Heart left ventricle (tissue), 16 donors: ENCODE results near the gene WBP2NL. TPM values are rescaled to one million over a fixed set of nuclear protein-coding genes. Genes with fewer than 3 reads are reported as not detected.

Source experiments
- ATAC-seq, 4 donors: fragments of 200-7000 bp; cut with Tn5 transposase; one replicate each; pipeline ENCODE4 v1.9.1; 2020 to 2022; ENCODE audit warnings: moderate library complexity in 4 of 4, mild to moderate bottlenecking in 3 of 4, moderate number of reproducible peaks in 1 of 4
- DNase-seq, 5 donors: peaks; one replicate each; pipeline ENCODE4 v3.0.0-alpha.2; 2020
- H3K27ac ChIP-seq, 12 donors: fragments of 200-600 bp; sonication (generic) in 4 of 12; one replicate each; pipeline versions ENCODE4 v1.5.0 to v1.8.0; 2016 to 2022; ENCODE audit warnings: mild to moderate bottlenecking in 2 of 12
- H3K27me3 ChIP-seq, 9 donors: fragments of 200-600 bp; sonication (generic) in 2 of 9; one replicate each; pipeline versions ENCODE4 v1.5.1 to v1.8.0; 2016 to 2022; ENCODE audit warnings: mild to moderate bottlenecking in 3 of 9
- H3K36me3 ChIP-seq, 9 donors: fragments of 200-600 bp; sonication (generic) in 2 of 9; one replicate each; pipeline versions ENCODE4 v1.5.0 to v1.8.0; 2018 to 2022; ENCODE audit warnings: mild to moderate bottlenecking in 2 of 9
- H3K4me1 ChIP-seq, 12 donors: fragments of 200-600 bp; sonication (generic) in 4 of 12; one replicate each; pipeline versions ENCODE4 v1.5.0 to v1.8.0; 2016 to 2022; ENCODE audit warnings: mild to moderate bottlenecking in 3 of 12
- H3K4me3 ChIP-seq, 12 donors: fragments of 200-600 bp; sonication (generic) in 4 of 12; one replicate each; pipeline versions ENCODE4 v1.5.0 to v1.8.0; 2017 to 2022; ENCODE audit warnings: mild to moderate bottlenecking in 9 of 12, moderate library complexity in 4 of 12
- H3K9me3 ChIP-seq, 12 donors: fragments of 200-600 bp; sonication (generic) in 4 of 12; one replicate each; pipeline versions ENCODE4 v1.5.0 to v1.8.0; 2016 to 2022; ENCODE audit warnings: mild to moderate bottlenecking in 1 of 12
- POLR2A ChIP-seq, 2 donors: fragments of 450-650 bp; IDR thresholded peaks; one replicate each; pipeline ENCODE4 v1.6.1; 2017; ENCODE audit warnings: antibody characterized with exemption in 2 of 2, mild to moderate bottlenecking in 2 of 2, moderate library complexity in 2 of 2
- whole genome bisulfite sequencing, 4 donors: extraction: QIAGEN DNeasy Blood & Tissue Kit in 2 of 4; methylation state at CpG; one replicate each; pipeline versions ENCODE4 v1.1.5 to v1.1.7; 2013 to 2018; 5-methylcytosine and 5-hydroxymethylcytosine counted together
- intact Hi-C, 10 donors: fragments of 100-400 bp; cut with DNase I; formaldehyde crosslinking; loops; one replicate each; pipeline versions ENCODE4 v1.11.1 to v1.14.2; 2022
- polyA plus RNA-seq, 2 donors: library from polyadenylated mRNA; stranded (reverse); fragments of 200-250 nt; gene quantifications; one replicate each; pipeline ENCODE4 v1.2.3, GENCODE V29; 2013
- total RNA-seq, 9 donors: library from RNA; depleted of rRNA in 2 of 9; stranded (reverse); fragments of >200 nt in 2 of 9; fragmentation: NEBNext Ultra II Directional in 3 of 9; extraction: Animal tissue kit (Norgen Biotek cat#: 25700) in 3 of 9; gene quantifications; one replicate each; pipeline versions ENCODE4 v1.1.0 to v1.2.4, GENCODE V29; 2016 to 2023
- TF ChIP-seq, protein P1 (sequence below), 12 donors: fragments of 200-600 bp; sonication (generic) in 4 of 12; IDR thresholded peaks; one replicate each; pipeline versions ENCODE4 v1.5.0 to v1.8.0; 2018 to 2022; ENCODE audit warnings: antibody characterized with exemption in 12 of 12, mild to moderate bottlenecking in 5 of 12
- donor health status: ischemic (EF 13 %, LVEDD 7.1; RV severe dilation, severe dysfunction).
- donor health status: healthy with polysubstance abuse.
- donor health status: DM: no; HTN: yes; CAD: no.
- donor health status: DM: no; HTN: no; CAD: no.
- donor health status: ischemic (EF 25% LVEDD 6.9; RV normal size, moderate dysfunction).
- donor health status: ischemic (EF 25% LVEDD 5.7; RV mildly dilated, moderate dysfunction).
- donor health status: healthy.
- donor health status: DM: yes; HTN: yes; CAD: no.
- donor health status: ischemic (EF 35%, LVEDD 5.7; RV mildly dilated, moderate dysfunction).
- donor health status: nonischemic (EF 11% LVEDD 7.7; RV severe dilation, severe dysfunction).
- donor health status: DM: yes; HTN: yes; CAD: no.
- donor health status: PGD.
- donor health status: ischemic (EF 29% LVEDD 5.4; RV normal size, mild dysfunction).
- donor health status: nonischemic (EF 23%, LVEDD 6.1; RV moderate dilation, normal function).

The WBP2NL gene
- total and polyA plus RNA-seq, 11 donors, result 0.11 to 1.1 (median 0.38) TPM; not detected in 1

DNA sequence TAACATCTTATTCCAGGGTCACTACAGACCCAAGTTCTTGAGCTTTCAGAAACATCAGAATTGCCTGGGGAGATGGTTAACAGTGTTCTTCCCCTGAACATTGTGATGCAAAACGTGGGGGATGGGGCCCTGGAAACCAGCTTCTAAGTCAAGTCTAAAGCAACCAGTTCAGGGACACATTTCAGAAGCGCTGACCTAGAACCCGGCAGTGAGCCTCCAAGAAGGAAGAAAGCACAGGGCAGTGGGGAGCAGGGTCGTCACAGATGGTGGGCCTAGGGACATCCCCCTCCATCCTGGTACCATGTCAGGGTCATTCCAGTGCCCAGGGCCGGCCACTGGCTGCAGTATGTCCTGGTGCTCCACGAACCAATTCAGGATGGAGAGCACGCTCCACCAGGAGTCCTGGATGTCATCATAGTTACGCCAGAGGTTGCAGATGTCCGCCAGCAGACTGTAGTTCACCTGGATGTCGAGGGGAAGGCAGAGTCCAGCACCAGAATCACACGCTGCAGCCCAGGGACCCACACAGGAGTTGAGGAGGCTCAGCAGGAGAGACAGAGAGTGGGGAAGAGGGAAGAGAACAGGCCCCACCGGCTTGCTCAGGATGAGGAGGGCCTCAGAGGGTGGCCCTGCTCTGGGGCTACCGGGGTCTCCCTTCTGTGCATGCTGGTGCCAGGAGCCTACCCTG is 67.0 kb downstream of the WBP2NL start:
- WGBS, 4 donors, result 83 to 92% (median 88%) methylated on average over 12 to 13 of the region's 13 CpGs
- Histone ChIP-seq H3K4me3 (no peak overlapping the region), H3K4me1 (peaks cover 0 to 19% (median 7%) of the 10 kb centered on the region in 12 donors), H3K9me3 (no peaks in the 10 kb centered on the region), H3K27ac (no peak overlapping the region), H3K36me3 (peaks cover 0 to 82% (median 50%) of the 10 kb centered on the region in 9 donors), H3K27me3 (no peaks in the 10 kb centered on the region)
- TF ChIP-seq POLR2A (IDR thresholded peaks at IDR 0.05), result no peak
- TF ChIP-seq, protein P1, sequence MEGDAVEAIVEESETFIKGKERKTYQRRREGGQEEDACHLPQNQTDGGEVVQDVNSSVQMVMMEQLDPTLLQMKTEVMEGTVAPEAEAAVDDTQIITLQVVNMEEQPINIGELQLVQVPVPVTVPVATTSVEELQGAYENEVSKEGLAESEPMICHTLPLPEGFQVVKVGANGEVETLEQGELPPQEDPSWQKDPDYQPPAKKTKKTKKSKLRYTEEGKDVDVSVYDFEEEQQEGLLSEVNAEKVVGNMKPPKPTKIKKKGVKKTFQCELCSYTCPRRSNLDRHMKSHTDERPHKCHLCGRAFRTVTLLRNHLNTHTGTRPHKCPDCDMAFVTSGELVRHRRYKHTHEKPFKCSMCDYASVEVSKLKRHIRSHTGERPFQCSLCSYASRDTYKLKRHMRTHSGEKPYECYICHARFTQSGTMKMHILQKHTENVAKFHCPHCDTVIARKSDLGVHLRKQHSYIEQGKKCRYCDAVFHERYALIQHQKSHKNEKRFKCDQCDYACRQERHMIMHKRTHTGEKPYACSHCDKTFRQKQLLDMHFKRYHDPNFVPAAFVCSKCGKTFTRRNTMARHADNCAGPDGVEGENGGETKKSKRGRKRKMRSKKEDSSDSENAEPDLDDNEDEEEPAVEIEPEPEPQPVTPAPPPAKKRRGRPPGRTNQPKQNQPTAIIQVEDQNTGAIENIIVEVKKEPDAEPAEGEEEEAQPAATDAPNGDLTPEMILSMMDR (IDR thresholded peaks at IDR 0.05), result no peak
- ATAC-seq (no peak), DNase-seq (no peak)
- intact Hi-C loops, result loop anchor here in 1 of 10 donors (10.0 kb wide), 1 partner anchor 61 kb away; no protein-coding TSS in a partner anchor

DNA sequence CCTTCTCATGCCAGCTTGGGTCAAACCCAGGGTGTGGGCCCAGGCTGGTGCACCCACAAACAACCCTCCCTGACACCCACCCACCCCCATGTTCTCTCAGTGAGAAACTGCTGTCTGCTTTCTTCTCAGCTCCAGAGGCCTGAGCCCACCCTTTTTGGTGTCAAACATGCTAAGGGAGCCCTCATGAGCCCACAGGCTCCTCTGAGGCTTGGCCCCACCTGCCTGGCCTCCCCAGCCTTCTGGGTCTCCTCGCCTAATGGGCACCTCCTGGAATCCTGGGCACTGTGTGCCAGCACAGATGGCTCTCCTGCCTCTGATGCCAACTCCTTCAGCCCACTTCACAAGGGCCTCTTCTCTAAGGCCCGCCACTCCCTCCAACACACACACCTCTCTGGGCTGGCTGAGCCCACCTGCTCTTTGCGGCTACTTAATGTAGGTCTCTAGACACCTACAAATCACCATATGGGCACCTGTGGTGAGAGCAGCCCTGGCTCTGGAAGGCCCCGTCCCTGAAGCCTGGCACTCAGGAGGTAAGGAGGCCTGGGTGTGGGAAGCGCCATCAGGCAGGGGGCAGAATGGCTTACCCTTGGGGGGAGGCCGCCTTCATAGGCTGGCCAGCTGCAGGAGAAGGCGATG is 67.7 kb downstream of the WBP2NL start:
- TF ChIP-seq, protein P1 (IDR thresholded peaks at IDR 0.05), result no peak
- TF ChIP-seq POLR2A (IDR thresholded peaks at IDR 0.05), result no peak
- intact Hi-C loops, result loop anchor here in 1 of 10 donors (10.0 kb wide), 1 partner anchor 61 kb away; no protein-coding TSS in a partner anchor

DNA sequence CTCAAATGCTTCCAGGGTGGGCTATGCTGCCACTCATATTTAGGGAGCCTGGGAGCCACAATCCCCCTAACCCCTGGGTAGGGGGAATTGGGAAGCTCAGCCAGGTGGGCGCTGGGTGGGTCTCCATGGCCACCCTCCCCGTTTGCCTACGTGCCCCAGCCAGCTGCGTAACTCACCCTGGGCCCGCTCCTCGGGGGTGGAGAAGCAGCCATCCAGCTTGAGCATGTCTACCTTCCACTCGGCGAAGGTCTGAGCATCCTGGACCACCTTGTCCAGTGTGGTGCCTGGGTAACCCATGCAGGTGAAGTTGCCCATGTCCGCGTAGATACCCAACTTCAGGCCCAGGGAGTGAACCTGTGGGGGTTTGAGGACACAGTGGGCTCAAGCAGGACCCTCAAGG is 68.3 kb downstream of the WBP2NL start:
- 94 to 99% (median 98%) methylated on average over 7 to 10 of the region's 10 CpGs for WGBS, 4 donors
- intact Hi-C loops, result loop anchor here in 1 of 10 donors (10.0 kb wide), 1 partner anchor 62 kb away; no protein-coding TSS in a partner anchor
- Histone ChIP-seq H3K4me3 (no peak overlapping the region), H3K36me3 (peaks cover 0 to 69% (median 38%) of the 10 kb centered on the region in 9 donors), H3K27me3 (no peaks in the 10 kb centered on the region), H3K9me3 (no peaks in the 10 kb centered on the region), H3K27ac (no peak overlapping the region), H3K4me1 (peaks cover 0 to 29% (median 17%) of the 10 kb centered on the region in 12 donors)
- ATAC-seq, result no peak
- TF ChIP-seq, protein P1 (IDR thresholded peaks at IDR 0.05), result no peak
- no peak for TF ChIP-seq POLR2A (IDR thresholded peaks at IDR 0.05)
- no peak for DNase-seq

More for the DNA sequence above, 67.7 kb downstream of the WBP2NL start:
- WGBS, 4 donors, result 95 to 98% (median 97%) methylated on average over 7 of the region's 7 CpGs
- Histone ChIP-seq H3K36me3 (peaks cover 0 to 76% (median 44%) of the 10 kb centered on the region in 9 donors), H3K4me3 (no peak overlapping the region), H3K27ac (no peak overlapping the region), H3K4me1 (peaks cover 0 to 22% (median 11%) of the 10 kb centered on the region in 12 donors), H3K9me3 (no peaks in the 10 kb centered on the region), H3K27me3 (no peaks in the 10 kb centered on the region)
- DNase-seq (no peak), ATAC-seq (no peak)

DNA sequence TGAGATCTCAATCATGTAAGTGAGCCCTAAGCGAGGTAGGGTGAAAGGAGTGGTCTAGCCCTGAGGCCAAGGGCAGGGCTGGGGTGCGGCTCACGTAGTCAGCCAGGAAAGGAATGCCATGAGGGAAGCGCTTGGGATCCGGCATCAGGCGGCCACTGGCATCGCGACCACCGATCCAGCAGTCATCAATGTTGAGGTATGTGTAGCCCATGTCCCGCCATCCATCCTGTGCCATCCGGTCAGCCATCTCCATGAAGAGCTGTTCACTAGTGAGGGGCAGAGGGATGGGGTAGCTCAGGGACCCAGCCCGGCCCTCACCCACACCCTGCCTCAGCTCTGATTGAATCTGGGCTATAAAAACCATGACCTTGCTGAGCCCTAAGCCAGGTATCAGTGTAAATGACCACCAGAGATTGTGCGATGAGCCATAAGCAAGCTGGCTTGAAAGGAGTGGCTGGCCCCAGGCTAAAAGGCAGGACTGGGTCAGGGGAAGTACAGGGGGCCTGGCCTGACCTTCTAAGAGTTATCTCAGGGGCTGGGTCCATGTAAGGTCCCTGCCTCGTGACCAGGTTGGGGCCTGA is 69.2 kb downstream of the WBP2NL start:
- H3K9me3 ChIP-seq, result no peaks in the 10 kb centered on the region
- intact Hi-C loops, result loop anchor here in 1 of 10 donors (10.0 kb wide), 1 partner anchor 63 kb away; no protein-coding TSS in a partner anchor
- H3K4me1 ChIP-seq, result peaks cover 0 to 33% (median 18%) of the 10 kb centered on the region in 12 donors
- DNase-seq (no peak), ATAC-seq (no peak)
- no peak overlapping the region for H3K27ac ChIP-seq
- H3K27me3 ChIP-seq, result no peaks in the 10 kb centered on the region
- peaks cover 0 to 61% (median 30%) of the 10 kb centered on the region in 9 donors for H3K36me3 ChIP-seq
- TF ChIP-seq POLR2A (IDR thresholded peaks at IDR 0.05), result no peak
- TF ChIP-seq, protein P1 (IDR thresholded peaks at IDR 0.05), result no peak
- H3K4me3 ChIP-seq, result no peak overlapping the region
- WGBS, 4 donors, result 87 to 98% (median 98%) methylated on average over 7 to 14 of the region's 14 CpGs
